ENCODE results near the gene TTC7B.

DNA sequence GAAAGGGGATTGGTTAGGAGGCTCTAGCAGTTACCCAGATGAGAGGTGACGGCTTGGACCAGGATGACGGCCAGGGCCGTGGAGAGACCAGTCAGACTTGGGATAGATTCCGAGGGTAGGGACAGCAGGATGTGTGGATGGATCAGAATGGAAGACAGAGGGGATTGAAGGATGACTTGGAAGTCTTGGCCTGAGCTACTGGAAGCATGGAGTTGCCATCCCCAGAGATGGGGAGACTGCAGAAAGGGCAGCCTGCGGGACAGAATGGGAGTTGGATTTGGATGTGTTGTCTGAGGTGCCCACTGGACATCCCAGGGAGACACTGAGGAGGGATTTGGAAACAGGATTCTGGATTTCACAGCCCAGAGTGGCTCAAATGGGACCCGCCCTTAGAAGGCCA lies 317.1 kb downstream of the TTC7B start:
- TF ChIP-seq, protein P1, sequence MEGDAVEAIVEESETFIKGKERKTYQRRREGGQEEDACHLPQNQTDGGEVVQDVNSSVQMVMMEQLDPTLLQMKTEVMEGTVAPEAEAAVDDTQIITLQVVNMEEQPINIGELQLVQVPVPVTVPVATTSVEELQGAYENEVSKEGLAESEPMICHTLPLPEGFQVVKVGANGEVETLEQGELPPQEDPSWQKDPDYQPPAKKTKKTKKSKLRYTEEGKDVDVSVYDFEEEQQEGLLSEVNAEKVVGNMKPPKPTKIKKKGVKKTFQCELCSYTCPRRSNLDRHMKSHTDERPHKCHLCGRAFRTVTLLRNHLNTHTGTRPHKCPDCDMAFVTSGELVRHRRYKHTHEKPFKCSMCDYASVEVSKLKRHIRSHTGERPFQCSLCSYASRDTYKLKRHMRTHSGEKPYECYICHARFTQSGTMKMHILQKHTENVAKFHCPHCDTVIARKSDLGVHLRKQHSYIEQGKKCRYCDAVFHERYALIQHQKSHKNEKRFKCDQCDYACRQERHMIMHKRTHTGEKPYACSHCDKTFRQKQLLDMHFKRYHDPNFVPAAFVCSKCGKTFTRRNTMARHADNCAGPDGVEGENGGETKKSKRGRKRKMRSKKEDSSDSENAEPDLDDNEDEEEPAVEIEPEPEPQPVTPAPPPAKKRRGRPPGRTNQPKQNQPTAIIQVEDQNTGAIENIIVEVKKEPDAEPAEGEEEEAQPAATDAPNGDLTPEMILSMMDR (optimal IDR thresholded peaks at IDR 0.05 in 1 of 3, IDR thresholded peaks at IDR 0.05 in 1 of 3, conservative IDR thresholded peaks at IDR 0.05 in 1 of 3; ENCODE audit: extremely low read depth in 1 of 3, insufficient read depth in 2 of 3, low read length in 3 of 3), result no peak
- TF ChIP-seq EZH2 (IDR thresholded peaks at IDR 0.05; ENCODE audit: low read length), result no peak

Data from keratinocyte (primary cell).